Naive thymus-derived CD8-positive, alpha-beta T cell (primary cell): ENCODE data around the gene COL1A2. TPM values are rescaled to one million over a fixed set of nuclear protein-coding genes. Genes with fewer than 3 reads are reported as not detected.

Experiments used
- ATAC-seq, 2 donors: fragments of 150-1000 bp; cut with Tn5 transposase in 1 of 2; sonication (Bioruptor Pico), chemical (Tn5 transposase) in 1 of 2; 1 replicate in 1 of 2; 2 replicates in 1 of 2; pipeline ENCODE4 v1.10.0; 2021; ENCODE audit warnings: mild to moderate bottlenecking in 2 of 2, moderate library complexity in 2 of 2
- POLR2A ChIA-PET: fragments of 350-600 bp; sonication (Branson Sonifier 250); formaldehyde crosslinking; loops from one replicate; lab custom pipeline; 2021; ENCODE audit warnings: antibody characterized with exemption; lab: Charles Lee
- DNase-seq, 10 donors: peaks; one replicate each; pipeline versions ENCODE4 v3.0.0 to v3.0.0-alpha.2; 2020 to 2022
- H3K27ac Mint-ChIP-seq, 10 donors: one replicate each; pipeline ENCODE4 v1.8.0; 2020 to 2022; ENCODE audit warnings: mild to moderate bottlenecking in 10 of 10, mixed read lengths in 10 of 10, moderate library complexity in 4 of 10, inconsistent platforms in 1 of 10
- H3K27me3 Mint-ChIP-seq, 5 donors: one replicate each; pipeline ENCODE4 v1.8.0; 2021 to 2022; ENCODE audit warnings: mixed read lengths in 5 of 5
- H3K36me3 Mint-ChIP-seq, 3 donors: one replicate each; pipeline ENCODE4 v1.8.0; 2020 to 2022; ENCODE audit warnings: mixed read lengths in 3 of 3, mild to moderate bottlenecking in 2 of 3, inconsistent platforms in 1 of 3
- H3K4me1 Mint-ChIP-seq, 4 donors: one replicate each; pipeline ENCODE4 v1.8.0; 2021 to 2022; ENCODE audit warnings: mixed read lengths in 4 of 4
- H3K4me3 Mint-ChIP-seq, 10 donors: one replicate each; pipeline ENCODE4 v1.8.0; 2020 to 2022; ENCODE audit warnings: mild to moderate bottlenecking in 10 of 10, mixed read lengths in 10 of 10, moderate library complexity in 6 of 10, inconsistent platforms in 1 of 10
- H3K9me3 Mint-ChIP-seq, 9 donors: one replicate each; pipeline ENCODE4 v1.8.0; 2020 to 2022; ENCODE audit warnings: mixed read lengths in 9 of 9, mild to moderate bottlenecking in 3 of 9, inconsistent platforms in 1 of 9, moderate library complexity in 1 of 9
- polyA plus RNA-seq, 3 donors: library from polyadenylated mRNA; unstranded; fragments of 300-500 nt; fragmentation: Illumina TruSeq; gene quantifications; one replicate each; pipeline ENCODE4 v1.2.3, GENCODE V29; 2021
- total RNA-seq, 8 experiments: library from RNA in 2 of 8; stranded (reverse) in 2 of 8; gene quantifications; one replicate each; pipeline ENCODE4 v1.2.3 and lab custom pipeline; 2021 to 2026

The COL1A2 gene
- total and polyA plus RNA-seq, 5 experiments from 2014 or later, result not detected

GRCh38 chr7:94418851-94419250 lies 24.2 kb downstream of the COL1A2 start:
- no peaks in the 10 kb centered on the region for H3K4me1 Mint-ChIP-seq
- POLR2A ChIA-PET, result no interaction called here

GRCh38 chr7:94420328-94420727 lies 25.6 kb downstream of the COL1A2 start:
- Mint-ChIP-seq H3K9me3 (no peaks in the 10 kb centered on the region), H3K27me3 (peaks cover 2 to 17% (median 13%) of the 10 kb centered on the region in 5 donors), H3K36me3 (no peaks in the 10 kb centered on the region), H3K4me1 (no peaks in the 10 kb centered on the region), H3K4me3 (no peak overlapping the region), H3K27ac (no peak overlapping the region)
- POLR2A ChIA-PET, result no interaction called here
- ATAC-seq (no peak), DNase-seq (no peak)

More at GRCh38 chr7:94418851-94419250, 24.2 kb downstream of the COL1A2 start:
- Mint-ChIP-seq H3K4me3 (no peak overlapping the region), H3K27me3 (peaks cover 2 to 17% (median 11%) of the 10 kb centered on the region in 5 donors), H3K27ac (no peak overlapping the region), H3K36me3 (no peaks in the 10 kb centered on the region), H3K9me3 (no peaks in the 10 kb centered on the region)
- DNase-seq (no peak), ATAC-seq (no peak)

GRCh38 chr7:94421681-94422080 lies 27.0 kb downstream of the COL1A2 start:
- no peak for ATAC-seq
- no peak overlapping the region for H3K4me3 Mint-ChIP-seq
- POLR2A ChIA-PET, result no interaction called here
- H3K36me3 Mint-ChIP-seq, result no peaks in the 10 kb centered on the region
- no peaks in the 10 kb centered on the region for H3K4me1 Mint-ChIP-seq
- H3K27me3 Mint-ChIP-seq, result peaks cover 2 to 21% (median 16%) of the 10 kb centered on the region in 5 donors
- no peak for DNase-seq
- no peaks in the 10 kb centered on the region for H3K9me3 Mint-ChIP-seq
- no peak overlapping the region for H3K27ac Mint-ChIP-seq

- H3K9me3 Mint-ChIP-seq, result no peaks in the 10 kb centered on the region
- no peaks in the 10 kb centered on the region for H3K4me1 Mint-ChIP-seq
- H3K4me3 Mint-ChIP-seq, result no peak overlapping the region
- POLR2A ChIA-PET, result no interaction called here
- H3K36me3 Mint-ChIP-seq, result no peaks in the 10 kb centered on the region
- DNase-seq, result no peak
- no peak overlapping the region for H3K27ac Mint-ChIP-seq
- ATAC-seq, result no peak
- peaks cover 2 to 21% (median 16%) of the 10 kb centered on the region in 5 donors for H3K27me3 Mint-ChIP-seq
These were observed 27.4 kb downstream of the COL1A2 start for GRCh38 chr7:94422136-94422535.

GRCh38 chr7:94422827-94423460 lies 28.2 kb downstream of the COL1A2 start:
- peaks cover 2 to 16% (median 14%) of the 10 kb centered on the region in 5 donors for H3K27me3 Mint-ChIP-seq
- no peaks in the 10 kb centered on the region for H3K36me3 Mint-ChIP-seq
- no peak for DNase-seq
- POLR2A ChIA-PET, result no interaction called here
- no peaks in the 10 kb centered on the region for H3K9me3 Mint-ChIP-seq
- H3K27ac Mint-ChIP-seq, result no peak overlapping the region
- H3K4me3 Mint-ChIP-seq, result no peak overlapping the region
- ATAC-seq, result no peak
- H3K4me1 Mint-ChIP-seq, result no peaks in the 10 kb centered on the region

- Mint-ChIP-seq H3K27ac (no peak overlapping the region), H3K36me3 (no peaks in the 10 kb centered on the region), H3K27me3 (peaks cover 2 to 16% (median 13%) of the 10 kb centered on the region in 5 donors), H3K9me3 (no peaks in the 10 kb centered on the region), H3K4me3 (no peak overlapping the region), H3K4me1 (no peaks in the 10 kb centered on the region)
- no peak for ATAC-seq
- DNase-seq, result no peak
- POLR2A ChIA-PET, result no interaction called here
These were observed 29.4 kb downstream of the COL1A2 start for GRCh38 chr7:94423863-94424735.

- H3K27ac Mint-ChIP-seq, result no peak overlapping the region
- ATAC-seq (no peak), DNase-seq (no peak)
- H3K36me3 Mint-ChIP-seq, result no peaks in the 10 kb centered on the region
- no peaks in the 10 kb centered on the region for H3K4me1 Mint-ChIP-seq
- H3K27me3 Mint-ChIP-seq, result peaks cover 1 to 16% (median 4%) of the 10 kb centered on the region in 5 donors
- H3K9me3 Mint-ChIP-seq, result no peaks in the 10 kb centered on the region
- H3K4me3 Mint-ChIP-seq, result no peak overlapping the region
- POLR2A ChIA-PET, result no interaction called here
These were observed 30.9 kb downstream of the COL1A2 start for GRCh38 chr7:94425546-94425945.

GRCh38 chr7:94426980-94427875 lies 32.5 kb downstream of the COL1A2 start:
- H3K4me1 Mint-ChIP-seq, result no peaks in the 10 kb centered on the region
- POLR2A ChIA-PET, result no interaction called here
- no peak overlapping the region for H3K4me3 Mint-ChIP-seq
- no peaks in the 10 kb centered on the region for H3K36me3 Mint-ChIP-seq
- peaks cover 3 to 16% (median 4%) of the 10 kb centered on the region in 5 donors for H3K27me3 Mint-ChIP-seq
- H3K27ac Mint-ChIP-seq, result no peak overlapping the region
- DNase-seq (no peak), ATAC-seq (no peak)
- H3K9me3 Mint-ChIP-seq, result no peaks in the 10 kb centered on the region

- H3K27ac Mint-ChIP-seq, result no peak overlapping the region
- H3K9me3 Mint-ChIP-seq, result no peaks in the 10 kb centered on the region
- no peak for DNase-seq
- peaks cover 0 to 4% (median 2%) of the 10 kb centered on the region in 5 donors for H3K27me3 Mint-ChIP-seq
- POLR2A ChIA-PET, result no interaction called here
- no peaks in the 10 kb centered on the region for H3K36me3 Mint-ChIP-seq
- no peak for ATAC-seq
- no peak overlapping the region for H3K4me3 Mint-ChIP-seq
- H3K4me1 Mint-ChIP-seq, result no peaks in the 10 kb centered on the region
These were observed 34.5 kb downstream of the COL1A2 start for GRCh38 chr7:94429153-94429552.

- DNase-seq, result no peak
- Mint-ChIP-seq H3K27me3 (peaks cover 7 to 13% (median 8%) of the 10 kb centered on the region in 5 donors), H3K9me3 (no peaks in the 10 kb centered on the region), H3K4me3 (no peak overlapping the region), H3K27ac (no peak overlapping the region), H3K4me1 (peaks cover 0 to 1% (median 0%) of the 10 kb centered on the region in 4 donors), H3K36me3 (no peaks in the 10 kb centered on the region)
- no peak for ATAC-seq
- POLR2A ChIA-PET, result no interaction called here
These were observed 36.5 kb downstream of the COL1A2 start for GRCh38 chr7:94431176-94431575.

GRCh38 chr7:94431619-94432280 lies 37.1 kb downstream of the COL1A2 start:
- no peak for DNase-seq
- H3K27me3 Mint-ChIP-seq, result peaks cover 11 to 18% (median 13%) of the 10 kb centered on the region in 5 donors
- no peaks in the 10 kb centered on the region for H3K36me3 Mint-ChIP-seq
- H3K27ac Mint-ChIP-seq, result no peak overlapping the region
- peaks cover 0 to 3% (median 0%) of the 10 kb centered on the region in 4 donors for H3K4me1 Mint-ChIP-seq
- no peaks in the 10 kb centered on the region for H3K9me3 Mint-ChIP-seq
- no peak overlapping the region for H3K4me3 Mint-ChIP-seq
- ATAC-seq, result no peak
- POLR2A ChIA-PET, result no interaction called here

GRCh38 chr7:94432281-94432670 lies 37.6 kb downstream of the COL1A2 start:
- no peak overlapping the region for H3K27ac Mint-ChIP-seq
- POLR2A ChIA-PET, result no interaction called here
- no peaks in the 10 kb centered on the region for H3K9me3 Mint-ChIP-seq
- no peak for ATAC-seq
- H3K36me3 Mint-ChIP-seq, result no peaks in the 10 kb centered on the region
- peaks cover 0 to 3% (median 0%) of the 10 kb centered on the region in 4 donors for H3K4me1 Mint-ChIP-seq
- DNase-seq, result no peak
- H3K27me3 Mint-ChIP-seq, result peaks cover 11 to 18% (median 14%) of the 10 kb centered on the region in 5 donors
- no peak overlapping the region for H3K4me3 Mint-ChIP-seq
